ENCODE data around the gene PLET1. TPM values are rescaled to one million over a fixed set of nuclear protein-coding genes. Genes with fewer than 3 reads are reported as not detected.

Gene PLET1
- total and polyA plus RNA-seq, 9 of the 15 experiments (the other 6 are each of a cell fraction or from before 2014, with no cell fraction given) = not detected

- TF ChIP-seq TAF1 (IDR thresholded peaks at IDR 0.05; ENCODE audit: control insufficient read depth, extremely low read depth, insufficient read depth, low read length, severe bottlenecking) = no peak
- no peak for TF ChIP-seq RBM25 (IDR thresholded peaks at IDR 0.05; ENCODE audit: low read depth, low read length, severe bottlenecking)
- TF ChIP-seq TRIM24 (IDR thresholded peaks at IDR 0.05) = no peak
- no peak for TF ChIP-seq IRF9 (tag; IDR thresholded peaks at IDR 0.05)
- TF ChIP-seq DACH1 (IDR thresholded peaks at IDR 0.05; ENCODE audit: partially characterized antibody) = no peak
- no peak for TF ChIP-seq EGR1 (conservative IDR thresholded peaks at IDR 0.05)
- no peak for TF ChIP-seq MIER1 (IDR thresholded peaks at IDR 0.05; ENCODE audit: low read depth)
- TF ChIP-seq MTA3 (IDR thresholded peaks at IDR 0.05; ENCODE audit: borderline replicate concordance) = no peak
- TF ChIP-seq CREB5 (CRISPR knock-in tag; IDR thresholded peaks at IDR 0.05) = no peak
- no peak for TF ChIP-seq MEF2A (IDR thresholded peaks at IDR 0.05; ENCODE audit: control insufficient read depth, low read depth, low read length)
- TF ChIP-seq PBX2 (CRISPR knock-in tag; IDR thresholded peaks at IDR 0.05; ENCODE audit: low read depth) = no peak
- TF ChIP-seq PBX2 (tag; conservative IDR thresholded peaks at IDR 0.05; ENCODE audit: low read depth) = no peak
- no peak for TF ChIP-seq ZNF140 (CRISPR knock-in tag; IDR thresholded peaks at IDR 0.05)
- TF ChIP-seq FOS (IDR thresholded peaks at IDR 0.05; ENCODE audit: extremely low read depth, insufficient read length) = no peak
- no peak for TF ChIP-seq POLR2H (tag; IDR thresholded peaks at IDR 0.05; ENCODE audit: low read depth)
- TF ChIP-seq ZFP1 (CRISPR knock-in tag; IDR thresholded peaks at IDR 0.05) = no peak
- no peak for TF ChIP-seq SRSF7 (optimal IDR thresholded peaks at IDR 0.05; ENCODE audit: low read depth, low read length)
- TF ChIP-seq SP2 (IDR thresholded peaks at IDR 0.05; ENCODE audit: extremely low read depth, low read depth, low read length, poor library complexity, severe bottlenecking) = no peak
- no peak for TF ChIP-seq ZFP36 (IDR thresholded peaks at IDR 0.05; ENCODE audit: low read depth, low read length, partially characterized antibody)
- TF ChIP-seq ZBTB26 (CRISPR knock-in tag; IDR thresholded peaks at IDR 0.05) = no peak
These were observed 29.2 kb upstream of the PLET1 start (continued) for GRCh38 chr11:112289588-112290492.
